Measurements from ENCODE around the gene PTPRG. TPM values are rescaled to one million over a fixed set of nuclear protein-coding genes. Genes with fewer than 3 reads are reported as not detected.

PTPRG gene
- total RNA-seq, 1 experiment from 2014 or later, result 0.74 TPM

GRCh38 chr3:61966200-61966599 lies 404.8 kb downstream of the PTPRG start:
- H3K27me3 ChIP-seq (ENCODE audit: control insufficient read depth, insufficient read depth, low read length), result no peaks in the 10 kb centered on the region
- no peak for TF ChIP-seq TCF7L2 (IDR thresholded peaks at IDR 0.05; ENCODE audit: low read depth, low read length)
- no peak for TF ChIP-seq SIN3A (IDR thresholded peaks at IDR 0.05; ENCODE audit: borderline replicate concordance, insufficient read depth, low read depth, low read length)
- TF ChIP-seq, protein P1, sequence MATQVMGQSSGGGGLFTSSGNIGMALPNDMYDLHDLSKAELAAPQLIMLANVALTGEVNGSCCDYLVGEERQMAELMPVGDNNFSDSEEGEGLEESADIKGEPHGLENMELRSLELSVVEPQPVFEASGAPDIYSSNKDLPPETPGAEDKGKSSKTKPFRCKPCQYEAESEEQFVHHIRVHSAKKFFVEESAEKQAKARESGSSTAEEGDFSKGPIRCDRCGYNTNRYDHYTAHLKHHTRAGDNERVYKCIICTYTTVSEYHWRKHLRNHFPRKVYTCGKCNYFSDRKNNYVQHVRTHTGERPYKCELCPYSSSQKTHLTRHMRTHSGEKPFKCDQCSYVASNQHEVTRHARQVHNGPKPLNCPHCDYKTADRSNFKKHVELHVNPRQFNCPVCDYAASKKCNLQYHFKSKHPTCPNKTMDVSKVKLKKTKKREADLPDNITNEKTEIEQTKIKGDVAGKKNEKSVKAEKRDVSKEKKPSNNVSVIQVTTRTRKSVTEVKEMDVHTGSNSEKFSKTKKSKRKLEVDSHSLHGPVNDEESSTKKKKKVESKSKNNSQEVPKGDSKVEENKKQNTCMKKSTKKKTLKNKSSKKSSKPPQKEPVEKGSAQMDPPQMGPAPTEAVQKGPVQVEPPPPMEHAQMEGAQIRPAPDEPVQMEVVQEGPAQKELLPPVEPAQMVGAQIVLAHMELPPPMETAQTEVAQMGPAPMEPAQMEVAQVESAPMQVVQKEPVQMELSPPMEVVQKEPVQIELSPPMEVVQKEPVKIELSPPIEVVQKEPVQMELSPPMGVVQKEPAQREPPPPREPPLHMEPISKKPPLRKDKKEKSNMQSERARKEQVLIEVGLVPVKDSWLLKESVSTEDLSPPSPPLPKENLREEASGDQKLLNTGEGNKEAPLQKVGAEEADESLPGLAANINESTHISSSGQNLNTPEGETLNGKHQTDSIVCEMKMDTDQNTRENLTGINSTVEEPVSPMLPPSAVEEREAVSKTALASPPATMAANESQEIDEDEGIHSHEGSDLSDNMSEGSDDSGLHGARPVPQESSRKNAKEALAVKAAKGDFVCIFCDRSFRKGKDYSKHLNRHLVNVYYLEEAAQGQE (IDR thresholded peaks at IDR 0.05; ENCODE audit: insufficient read depth in 1 of 2, low read depth in 2 of 2, low read length in 1 of 2), result no peak
- no peak for TF ChIP-seq POLR2AphosphoS5 (IDR thresholded peaks at IDR 0.05; ENCODE audit: low read depth, low read length)
- TF ChIP-seq, protein P2, sequence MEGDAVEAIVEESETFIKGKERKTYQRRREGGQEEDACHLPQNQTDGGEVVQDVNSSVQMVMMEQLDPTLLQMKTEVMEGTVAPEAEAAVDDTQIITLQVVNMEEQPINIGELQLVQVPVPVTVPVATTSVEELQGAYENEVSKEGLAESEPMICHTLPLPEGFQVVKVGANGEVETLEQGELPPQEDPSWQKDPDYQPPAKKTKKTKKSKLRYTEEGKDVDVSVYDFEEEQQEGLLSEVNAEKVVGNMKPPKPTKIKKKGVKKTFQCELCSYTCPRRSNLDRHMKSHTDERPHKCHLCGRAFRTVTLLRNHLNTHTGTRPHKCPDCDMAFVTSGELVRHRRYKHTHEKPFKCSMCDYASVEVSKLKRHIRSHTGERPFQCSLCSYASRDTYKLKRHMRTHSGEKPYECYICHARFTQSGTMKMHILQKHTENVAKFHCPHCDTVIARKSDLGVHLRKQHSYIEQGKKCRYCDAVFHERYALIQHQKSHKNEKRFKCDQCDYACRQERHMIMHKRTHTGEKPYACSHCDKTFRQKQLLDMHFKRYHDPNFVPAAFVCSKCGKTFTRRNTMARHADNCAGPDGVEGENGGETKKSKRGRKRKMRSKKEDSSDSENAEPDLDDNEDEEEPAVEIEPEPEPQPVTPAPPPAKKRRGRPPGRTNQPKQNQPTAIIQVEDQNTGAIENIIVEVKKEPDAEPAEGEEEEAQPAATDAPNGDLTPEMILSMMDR (IDR thresholded peaks at IDR 0.05), result no peak
- no peaks in the 10 kb centered on the region for H3K4me1 ChIP-seq (ENCODE audit: control insufficient read depth, insufficient read depth, low read length)
- DNase-seq (ENCODE audit: low read depth, low spot score) (no peak), ATAC-seq (no peak)
- ChIA-PET POLR2A (no interaction called here), CTCF (no interaction called here)
- intact Hi-C loops (cut with micrococcal nuclease; ENCODE audit: unreplicated experiment) (no loop called here), in situ Hi-C loops (cut with HindIII; ENCODE audit: low pct_unique_long_range_greater_than_20kb, low sequenced_read_pairs) (no loop called here)
- H3K36me3 ChIP-seq (ENCODE audit: control insufficient read depth, insufficient read depth, low read length), result no peaks in the 10 kb centered on the region
- H3K4me3 ChIP-seq (ENCODE audit: low read depth in 2 of 2, low read length in 2 of 2), result no peak overlapping the region
- BruUV-seq (replicated peaks), result no TSS peak
- no peak overlapping the region for H3K27ac ChIP-seq (ENCODE audit: low read length)
- no peaks in the 10 kb centered on the region for H3K9me3 ChIP-seq (ENCODE audit: control insufficient read depth, insufficient read depth, low read depth, low read length)

DNA sequence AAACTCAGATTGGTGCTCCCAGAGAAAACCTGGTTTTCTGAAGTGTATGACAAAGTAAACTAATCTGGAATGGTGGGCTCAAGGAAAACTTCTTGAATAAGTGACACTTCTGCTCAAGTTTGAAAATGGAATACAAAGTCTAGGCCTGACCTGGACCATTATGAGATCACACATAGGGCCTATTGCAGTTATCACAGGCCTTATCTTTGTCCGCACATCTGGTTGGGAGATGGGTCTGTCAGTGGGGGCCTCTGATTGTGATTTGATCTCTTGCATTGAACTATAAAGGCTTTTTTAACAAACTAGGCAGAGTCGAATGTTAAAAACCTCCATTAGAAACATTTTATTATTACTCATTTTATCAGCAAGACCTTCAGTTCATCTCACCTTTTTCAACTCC lies 405.6 kb downstream of the PTPRG start:
- no TSS peak for BruUV-seq (replicated peaks)
- Histone ChIP-seq H3K36me3 (ENCODE audit: control insufficient read depth, insufficient read depth, low read length) (no peaks in the 10 kb centered on the region), H3K4me3 (ENCODE audit: low read depth in 2 of 2, low read length in 2 of 2) (no peak overlapping the region), H3K9me3 (ENCODE audit: control insufficient read depth, insufficient read depth, low read depth, low read length) (no peaks in the 10 kb centered on the region), H3K27ac (ENCODE audit: low read length) (no peak overlapping the region), H3K4me1 (ENCODE audit: control insufficient read depth, insufficient read depth, low read length) (no peaks in the 10 kb centered on the region), H3K27me3 (ENCODE audit: control insufficient read depth, insufficient read depth, low read length) (no peaks in the 10 kb centered on the region)
- ATAC-seq (no peak), DNase-seq (ENCODE audit: low read depth, low spot score) (no peak)
- POLR2A ChIA-PET, result no interaction called here
- TF ChIP-seq, protein P2 (IDR thresholded peaks at IDR 0.05), result no peak
- TF ChIP-seq TCF7L2 (IDR thresholded peaks at IDR 0.05; ENCODE audit: low read depth, low read length) (no peak), POLR2AphosphoS5 (IDR thresholded peaks at IDR 0.05; ENCODE audit: low read depth, low read length) (no peak), SIN3A (IDR thresholded peaks at IDR 0.05; ENCODE audit: borderline replicate concordance, insufficient read depth, low read depth, low read length) (no peak)
- TF ChIP-seq, protein P1 (IDR thresholded peaks at IDR 0.05; ENCODE audit: insufficient read depth in 1 of 2, low read depth in 2 of 2, low read length in 1 of 2), result no peak
- in situ Hi-C loops (cut with HindIII; ENCODE audit: low pct_unique_long_range_greater_than_20kb, low sequenced_read_pairs) (no loop called here), intact Hi-C loops (cut with micrococcal nuclease; ENCODE audit: unreplicated experiment) (no loop called here)
- CTCF ChIA-PET, result no interaction called here

Data from Panc1 (cell line).